Measurements from ENCODE around the gene HSF2BP.
"Not testable (repeated sequence)": the region's sequence is repeated elsewhere in the genome, so short reads cannot be mapped to it uniquely, and the experiment has no call there.

The HSF2BP gene

DNA sequence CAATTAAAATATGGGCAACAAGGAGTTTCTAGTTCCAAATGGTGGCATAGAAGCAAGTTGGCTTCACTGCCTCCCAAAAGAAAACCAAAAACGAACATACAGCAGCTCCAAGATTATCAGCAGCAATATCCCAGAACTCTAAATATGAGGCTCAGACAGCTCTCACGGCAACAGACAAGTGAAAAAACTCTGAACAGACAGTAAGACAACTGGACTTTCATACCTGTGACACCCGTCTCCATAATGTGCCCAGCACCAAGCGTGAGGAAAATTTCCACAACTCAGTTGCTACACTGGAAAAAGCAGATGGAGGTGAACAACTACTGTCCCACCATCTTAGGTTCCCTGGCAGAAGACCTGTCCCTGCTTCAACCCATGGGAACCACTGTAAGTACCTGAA is 39.9 kb downstream of the HSF2BP start:
- no peak for DNase-seq (ENCODE audit: low spot score)

DNA sequence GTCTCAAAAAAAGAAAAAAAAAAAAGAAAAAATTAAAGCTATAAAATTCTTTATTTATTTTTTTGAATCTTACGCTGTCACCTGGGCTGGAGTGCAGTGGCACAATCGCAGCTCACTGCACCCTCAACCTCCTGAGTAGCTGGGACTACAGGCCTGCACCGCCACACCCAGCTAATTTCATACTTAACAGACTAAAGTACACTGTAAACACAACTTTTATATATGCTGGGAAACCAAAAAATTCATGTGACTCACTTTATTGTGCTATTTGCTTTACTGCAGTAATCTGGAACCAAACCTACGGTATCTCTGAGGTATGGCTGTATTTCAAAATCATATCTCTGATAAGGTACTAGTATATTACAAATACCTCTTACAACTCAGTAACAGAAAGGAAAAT is 40.3 kb downstream of the HSF2BP start:
- DNase-seq (ENCODE audit: low spot score) = no peak

DNA sequence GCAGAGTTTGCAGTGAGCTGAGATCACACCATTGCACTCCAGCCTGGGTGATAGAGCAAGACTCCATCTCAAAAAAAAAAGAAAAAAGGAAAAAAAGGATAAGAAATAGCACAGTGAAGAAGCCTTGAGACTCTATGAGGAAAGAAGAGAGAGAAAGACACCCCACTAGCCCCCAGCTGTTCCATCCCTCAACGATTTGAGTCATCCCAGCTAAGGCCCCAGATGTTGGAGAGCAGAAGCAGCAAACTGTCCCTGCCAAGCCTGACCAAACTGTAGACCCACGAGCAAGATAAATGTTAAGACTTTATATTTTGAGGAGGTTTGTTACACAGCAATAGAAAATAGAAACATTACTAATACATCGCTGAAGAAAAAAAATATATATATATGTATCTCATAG is 42.4 kb downstream of the HSF2BP start:
- DNase-seq (ENCODE audit: low spot score) = not testable (repeated sequence)

DNA sequence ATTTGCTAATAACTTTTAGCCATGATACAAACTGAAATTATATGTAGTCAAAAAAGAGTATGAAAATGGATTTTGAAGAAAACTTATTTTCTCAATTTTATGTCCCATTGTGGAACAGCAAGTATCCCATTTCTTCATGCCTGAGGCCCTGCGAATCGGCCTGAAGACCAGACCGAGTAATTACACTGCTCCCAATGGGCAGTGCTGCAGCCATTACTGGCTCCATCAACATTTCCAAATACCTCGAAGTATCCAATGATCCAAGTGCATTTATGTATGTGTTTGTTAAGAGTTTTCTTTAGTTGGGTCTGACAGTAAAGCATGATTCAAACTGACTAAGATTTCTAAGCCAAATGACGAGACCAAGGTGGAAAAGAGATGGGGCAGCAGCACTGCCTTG is 44.4 kb downstream of the HSF2BP start:
- no peak for DNase-seq (ENCODE audit: low spot score)

DNA sequence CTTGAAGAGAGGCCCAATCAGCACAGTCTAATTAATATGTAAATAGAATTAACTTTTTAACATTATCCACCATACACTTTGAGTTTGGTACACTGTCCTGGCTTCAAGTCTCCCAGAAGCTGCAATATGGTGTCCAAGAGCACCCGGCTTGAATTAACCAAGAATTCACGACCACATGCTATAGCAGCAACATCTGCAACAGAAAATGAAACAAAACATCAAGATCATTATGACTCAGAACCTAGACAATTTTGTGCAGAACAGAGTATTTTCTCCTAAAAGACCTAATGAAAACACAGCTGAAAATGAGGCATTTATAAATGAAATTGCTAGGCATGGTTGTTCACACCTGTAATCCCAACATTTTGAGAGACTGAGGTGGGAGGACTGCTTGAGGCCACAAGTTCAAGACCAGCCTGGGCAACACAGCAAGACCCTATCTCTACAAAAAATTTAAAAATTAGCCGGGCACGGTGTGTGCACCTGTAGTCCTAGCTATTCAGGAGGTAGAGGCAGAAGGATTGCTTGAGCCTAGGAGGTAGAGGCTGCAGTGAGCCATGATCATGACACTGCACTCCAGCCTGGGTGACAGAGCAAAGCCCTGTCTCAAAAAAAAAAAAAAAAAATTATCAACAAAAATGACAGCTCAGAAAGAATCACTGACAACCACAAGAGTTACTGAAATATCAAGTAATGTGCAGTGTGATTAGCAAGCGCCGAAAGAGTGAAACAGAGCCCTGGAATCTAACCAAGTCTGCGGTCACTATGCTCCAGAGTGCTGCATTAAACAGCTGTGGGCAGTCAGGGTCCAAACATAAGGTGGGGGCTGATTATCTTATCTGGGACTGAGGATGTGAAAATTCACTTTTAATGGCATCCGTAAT is 45.3 kb downstream of the HSF2BP start:
- no peak for DNase-seq (ENCODE audit: low spot score)

DNA sequence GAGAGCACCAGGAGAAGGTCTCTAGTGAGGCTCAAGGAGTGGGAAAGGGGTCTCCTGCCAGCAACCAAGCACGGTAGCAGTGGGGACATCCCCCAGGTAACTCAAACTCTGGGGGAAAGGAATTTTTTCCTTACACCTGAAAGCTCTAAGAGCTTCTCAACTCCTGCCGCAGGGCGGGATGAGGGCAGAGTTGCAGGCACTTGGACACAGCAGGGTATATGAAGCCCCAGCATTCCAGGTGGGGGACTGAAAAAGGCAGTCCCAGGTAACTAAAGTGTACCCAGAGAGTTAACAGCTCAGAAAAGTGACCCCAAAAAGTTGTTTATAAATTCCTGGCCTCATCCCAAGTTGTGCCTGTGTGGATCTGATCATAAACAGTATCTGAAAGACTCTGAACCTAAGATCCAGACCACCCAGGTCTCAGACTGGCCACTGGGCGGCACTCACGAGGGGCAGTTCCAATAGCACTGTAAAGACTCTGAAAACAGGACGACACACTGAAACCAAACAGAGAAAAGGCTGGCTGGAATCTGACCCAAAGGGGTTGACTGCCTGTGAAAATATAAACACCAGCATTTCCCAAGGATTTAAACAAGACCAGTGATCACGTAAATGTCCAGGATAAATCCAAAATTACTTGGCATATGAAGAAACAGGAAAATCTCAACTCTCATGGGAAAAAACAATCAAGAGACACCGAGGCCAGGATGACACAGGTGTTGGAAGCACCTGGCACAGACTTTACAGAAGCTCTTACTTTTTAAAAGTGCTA is 47.5 kb downstream of the HSF2BP start:
- DNase-seq (ENCODE audit: low spot score) = peak; percentile 74

DNA sequence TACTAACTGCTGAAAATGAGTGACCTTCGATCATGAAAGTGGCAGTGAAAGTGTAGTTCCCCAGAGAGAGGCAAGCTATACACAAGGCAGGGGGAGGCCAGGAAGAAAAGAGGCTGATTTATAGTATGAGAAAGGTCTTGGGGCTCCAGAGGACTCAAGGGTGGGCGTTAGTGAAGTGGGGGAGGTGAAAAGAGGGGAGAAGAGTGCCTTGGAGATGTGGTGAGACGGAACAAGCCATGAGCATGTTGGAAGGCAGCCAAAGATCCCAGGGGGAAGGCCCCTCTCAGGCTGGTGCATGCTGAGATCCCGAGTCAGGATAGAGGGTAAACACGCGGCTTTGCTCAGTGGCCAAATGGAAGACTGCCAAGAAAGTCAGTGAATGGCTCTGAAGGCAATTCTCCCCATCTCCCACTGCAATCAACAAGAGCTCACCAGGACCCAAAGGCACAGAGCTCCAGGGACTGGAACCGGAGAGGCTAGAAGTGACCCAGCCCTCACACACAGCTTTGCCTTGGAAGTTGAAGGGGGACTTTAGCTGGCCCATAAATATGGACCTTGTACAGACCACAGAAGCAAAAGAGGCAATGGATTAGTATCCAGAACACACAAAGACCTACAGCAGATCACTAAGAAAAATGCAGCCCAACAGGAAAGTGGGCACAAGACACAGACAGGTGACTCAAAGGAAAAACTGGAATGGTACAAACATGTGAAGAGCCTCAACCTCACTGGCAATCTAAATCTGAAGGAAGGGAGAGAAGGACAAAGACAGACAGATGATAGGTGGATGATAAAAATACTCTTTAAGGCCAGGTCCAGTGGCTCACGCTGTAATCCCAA is 49.6 kb downstream of the HSF2BP start:
- no peak for DNase-seq (ENCODE audit: low spot score)

DNA sequence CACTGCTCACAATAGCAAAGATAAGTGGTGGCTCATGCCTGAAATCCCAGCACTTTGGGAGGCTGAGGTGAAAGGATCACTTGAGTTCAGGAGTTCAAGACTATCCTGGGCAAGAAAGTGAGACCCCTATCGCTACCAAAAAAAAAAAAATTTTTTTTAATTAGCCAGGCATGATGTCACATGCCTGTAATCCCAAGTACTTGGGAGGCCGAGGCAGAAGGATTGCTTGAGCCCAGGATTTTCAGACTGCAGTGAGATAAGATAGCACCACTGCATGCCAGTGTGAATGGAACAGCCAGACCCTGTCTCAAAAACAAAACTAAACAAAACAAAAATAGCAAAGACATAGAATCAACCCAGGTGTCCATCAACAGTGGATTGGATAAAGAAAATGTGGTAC is 50.6 kb downstream of the HSF2BP start:
- DNase-seq (ENCODE audit: low spot score) = no peak

DNA sequence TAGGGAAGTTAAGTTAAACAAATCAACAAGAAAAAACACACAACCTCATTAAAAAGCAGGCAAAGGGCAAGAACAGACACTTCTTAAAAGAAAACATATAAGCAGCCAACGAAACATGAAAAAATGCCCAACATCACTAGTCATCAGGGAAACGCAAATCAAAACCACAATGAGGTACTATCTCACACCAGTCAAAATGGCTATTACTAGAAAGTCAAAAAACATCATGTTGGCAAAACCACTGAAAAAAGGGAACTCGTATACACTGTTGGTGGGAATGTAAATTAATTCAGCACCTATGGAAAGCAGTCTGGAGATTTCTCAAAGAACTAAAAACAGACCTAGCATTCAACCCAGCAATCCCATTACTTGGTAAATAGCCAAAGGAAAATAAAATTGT is 51.1 kb downstream of the HSF2BP start:
- DNase-seq (ENCODE audit: low spot score) = peak; percentile 28

DNA sequence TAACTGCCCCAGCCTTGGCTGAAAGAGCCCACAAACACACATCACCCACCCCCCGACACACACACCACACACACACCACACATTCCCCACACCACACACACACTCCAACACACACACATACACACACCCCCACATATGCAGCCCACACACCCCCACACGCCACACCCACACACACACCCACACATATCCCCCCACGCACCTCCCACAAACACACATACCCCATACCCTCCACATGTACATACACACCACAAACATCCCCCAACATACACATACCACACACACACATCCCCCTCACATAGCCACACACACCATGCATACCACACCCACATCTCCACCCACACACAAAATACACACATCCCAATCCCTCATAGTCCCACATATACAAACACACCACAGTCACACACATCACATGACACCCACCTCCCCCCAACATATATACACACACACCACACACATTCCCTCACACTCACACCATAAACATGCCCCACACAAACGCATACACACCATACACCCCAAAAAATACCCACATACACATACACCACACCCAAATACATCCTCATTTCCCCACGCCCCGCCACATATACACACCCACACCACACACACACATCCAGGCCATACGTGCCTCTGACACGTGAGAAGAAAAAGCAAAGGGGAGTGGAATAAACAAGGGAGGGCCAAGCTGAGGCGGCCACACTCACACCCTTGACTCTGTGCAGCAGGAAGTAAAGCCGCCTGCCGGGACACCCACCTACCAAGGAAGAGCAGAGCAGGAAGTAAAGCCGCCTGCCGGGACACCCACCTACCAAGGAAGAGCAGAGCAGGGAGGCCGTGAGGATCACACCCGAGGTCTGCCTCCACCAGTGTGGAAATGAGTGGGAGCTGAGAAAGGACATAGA is 53.7 kb downstream of the HSF2BP start:
- no peak for DNase-seq (ENCODE audit: low spot score)

DNA sequence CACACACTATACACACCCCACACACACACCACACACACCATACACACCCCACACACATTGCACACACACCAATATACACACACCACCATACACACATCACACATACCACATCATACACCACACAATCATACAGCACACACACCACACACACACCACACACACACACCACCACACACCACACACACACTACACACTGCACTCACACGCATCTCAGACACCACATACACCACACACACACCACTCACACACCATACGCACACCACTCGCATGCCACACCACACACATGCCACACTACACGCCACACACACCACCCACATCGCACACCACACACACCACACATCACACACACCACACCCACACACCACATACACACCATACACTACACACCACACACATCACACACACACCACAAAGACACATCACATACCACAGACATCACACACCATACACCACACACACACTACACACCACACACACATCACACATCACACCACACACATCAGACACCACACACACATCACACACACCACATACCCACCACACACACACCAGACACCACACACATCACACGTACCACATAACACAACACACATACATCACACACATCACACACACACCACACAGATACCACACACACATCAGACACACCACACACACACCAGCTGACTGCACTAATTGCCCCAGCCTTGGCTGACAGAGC is 54.6 kb downstream of the HSF2BP start:
- no peak for DNase-seq (ENCODE audit: low spot score)

DNA sequence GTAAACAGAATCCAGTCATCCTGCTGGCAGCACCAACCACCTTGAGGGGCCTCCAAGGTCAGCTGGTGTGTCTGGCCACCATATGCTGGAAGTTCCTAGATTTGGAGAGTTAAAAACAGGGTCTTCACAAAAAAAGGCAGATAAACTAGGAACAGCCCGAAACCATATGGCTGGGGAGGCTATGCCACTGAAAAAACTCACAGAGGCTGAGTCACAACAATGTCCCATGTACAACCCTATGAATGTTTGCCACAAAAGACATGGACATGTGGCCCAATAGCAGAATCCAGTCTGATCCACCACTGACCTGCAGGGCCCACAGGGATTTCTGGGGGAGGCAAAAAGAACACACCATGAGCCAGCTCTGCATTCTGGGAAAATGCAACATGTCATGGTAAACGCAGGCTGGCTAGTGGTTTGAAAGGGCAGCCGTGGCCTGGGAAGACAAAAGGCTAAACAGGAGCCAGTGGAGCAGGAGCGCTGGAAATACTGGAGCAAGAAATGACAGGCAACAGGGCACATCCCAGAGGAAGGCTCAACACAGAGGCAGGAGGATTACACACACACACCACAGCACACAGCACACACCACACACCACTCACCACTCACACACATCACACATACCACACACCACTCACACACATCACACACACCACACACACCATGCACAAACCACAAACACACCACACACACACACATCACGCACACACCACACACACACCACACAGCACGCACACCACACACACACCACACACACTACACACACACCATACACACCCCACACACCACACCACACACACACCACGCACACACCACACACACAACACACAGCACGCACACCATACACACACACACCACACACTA is 55.4 kb downstream of the HSF2BP start:
- no peak for DNase-seq (ENCODE audit: low spot score)

DNA sequence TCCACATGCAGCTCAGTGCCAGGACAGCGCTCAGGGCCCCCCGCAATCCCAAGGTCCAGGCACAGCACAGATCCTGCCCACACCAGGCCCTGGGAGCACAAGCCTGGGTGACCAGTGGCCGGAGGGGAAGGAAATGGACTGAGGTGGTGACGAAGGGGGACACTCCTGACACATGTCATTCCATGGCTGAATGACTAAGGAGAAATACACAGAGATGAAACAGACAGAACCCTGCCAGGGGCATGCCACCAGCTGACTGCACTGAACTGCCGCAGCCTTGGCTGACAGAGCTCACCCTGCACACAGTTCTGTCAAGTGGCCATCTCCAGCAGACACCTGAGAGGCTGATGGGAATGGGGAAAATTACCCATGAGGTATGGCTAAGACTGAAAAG is 56.1 kb downstream of the HSF2BP start:
- no peak for DNase-seq (ENCODE audit: low spot score)

DNA sequence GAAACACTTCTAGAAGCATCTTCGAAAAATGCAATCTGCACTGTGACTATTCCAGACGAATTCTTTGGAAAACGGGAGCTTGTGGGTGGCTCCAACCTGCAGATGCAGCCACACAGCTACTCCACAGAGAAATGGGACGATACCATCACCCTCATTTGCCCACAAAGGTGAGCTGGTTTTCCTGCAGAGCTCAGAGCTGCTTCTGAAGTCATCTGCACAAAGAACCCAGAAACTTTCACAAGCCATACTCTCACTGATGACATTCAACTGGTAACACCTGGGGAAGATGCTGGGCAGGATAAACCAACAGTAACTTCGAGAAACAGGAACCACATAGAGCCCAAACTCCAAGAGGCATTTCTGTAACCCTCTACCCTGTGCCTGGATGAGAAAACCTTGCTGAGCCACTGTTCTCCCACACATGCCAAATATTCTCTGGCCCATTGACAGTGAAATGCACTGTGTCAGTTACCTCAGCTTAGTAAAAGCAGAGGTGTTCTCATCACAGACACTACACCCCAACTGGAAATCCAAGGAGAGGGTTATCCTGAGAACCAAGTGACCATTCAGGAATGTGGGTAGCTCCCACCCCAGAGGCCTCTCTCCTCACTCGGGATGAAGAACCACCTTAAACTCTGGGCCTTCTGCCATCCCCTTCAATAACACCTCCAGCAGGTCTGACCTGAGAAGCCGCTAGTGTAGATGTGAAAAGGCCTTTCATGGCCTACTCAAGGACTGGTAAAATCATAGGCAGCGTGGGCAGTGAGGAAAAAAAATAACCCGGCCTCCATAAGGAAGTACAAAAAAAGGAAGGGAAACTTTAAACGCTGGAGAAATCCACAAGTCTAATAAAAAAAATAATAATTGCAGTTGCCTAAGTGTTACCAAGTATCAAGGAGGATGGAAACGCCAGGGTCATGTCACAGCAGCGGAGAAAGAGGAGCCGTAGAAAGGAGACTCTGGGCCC is 56.7 kb downstream of the HSF2BP start:
- no peak for DNase-seq (ENCODE audit: low spot score)

DNA sequence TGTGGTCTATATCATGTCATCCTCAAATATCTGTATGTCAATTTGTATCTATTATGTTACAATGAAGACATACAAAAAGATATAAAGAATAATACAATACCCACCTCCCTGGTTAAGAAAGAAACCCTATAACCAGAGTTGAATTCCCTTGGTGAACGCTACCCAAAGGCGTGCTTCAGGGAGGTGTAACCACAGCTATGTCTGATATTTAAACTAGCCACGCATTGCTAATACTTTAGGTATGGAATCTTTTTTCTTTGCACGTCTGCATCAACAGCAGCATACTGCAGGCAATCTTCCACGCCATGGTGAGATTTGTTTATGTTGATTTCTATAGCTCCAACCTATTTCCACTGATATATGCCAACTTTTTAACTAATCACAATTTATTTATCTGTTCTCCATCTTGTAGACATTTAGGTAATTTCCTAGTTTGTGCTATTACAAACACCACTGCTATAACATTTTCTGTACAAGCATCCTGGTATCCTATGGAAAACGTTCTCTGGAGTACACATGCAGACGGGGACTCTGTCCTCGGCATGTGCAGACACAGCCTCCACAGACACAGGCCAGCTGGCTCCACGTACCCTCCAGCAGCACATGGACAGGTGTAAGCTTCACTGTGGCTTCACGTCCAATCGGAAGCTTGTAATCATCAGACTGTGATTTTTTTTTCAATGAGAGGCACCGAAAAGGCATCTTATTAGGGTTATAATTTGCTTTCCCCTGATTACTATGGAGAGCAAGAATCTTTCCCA is 58.5 kb downstream of the HSF2BP start:
- no peak for DNase-seq (ENCODE audit: low spot score)

DNA sequence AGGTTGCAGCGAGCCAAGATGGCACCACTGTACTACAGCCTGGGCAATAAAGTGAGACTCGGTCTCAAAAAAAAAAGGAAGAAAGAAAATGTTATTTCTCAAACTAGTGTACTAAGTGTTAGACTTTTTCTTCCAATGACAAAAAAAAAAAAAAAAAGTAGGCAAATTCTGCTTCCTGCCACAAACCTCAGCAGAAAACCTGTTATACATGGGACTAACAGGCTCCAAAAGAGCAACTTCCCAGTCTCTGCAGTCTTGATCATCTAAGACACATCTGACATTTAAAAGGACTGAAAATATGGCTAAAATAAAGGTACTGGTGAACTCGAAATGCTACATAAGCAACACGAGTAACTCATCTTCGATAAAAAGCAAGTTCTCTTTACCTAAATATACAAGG is 59.6 kb downstream of the HSF2BP start:
- DNase-seq (ENCODE audit: low spot score) = no peak

DNA sequence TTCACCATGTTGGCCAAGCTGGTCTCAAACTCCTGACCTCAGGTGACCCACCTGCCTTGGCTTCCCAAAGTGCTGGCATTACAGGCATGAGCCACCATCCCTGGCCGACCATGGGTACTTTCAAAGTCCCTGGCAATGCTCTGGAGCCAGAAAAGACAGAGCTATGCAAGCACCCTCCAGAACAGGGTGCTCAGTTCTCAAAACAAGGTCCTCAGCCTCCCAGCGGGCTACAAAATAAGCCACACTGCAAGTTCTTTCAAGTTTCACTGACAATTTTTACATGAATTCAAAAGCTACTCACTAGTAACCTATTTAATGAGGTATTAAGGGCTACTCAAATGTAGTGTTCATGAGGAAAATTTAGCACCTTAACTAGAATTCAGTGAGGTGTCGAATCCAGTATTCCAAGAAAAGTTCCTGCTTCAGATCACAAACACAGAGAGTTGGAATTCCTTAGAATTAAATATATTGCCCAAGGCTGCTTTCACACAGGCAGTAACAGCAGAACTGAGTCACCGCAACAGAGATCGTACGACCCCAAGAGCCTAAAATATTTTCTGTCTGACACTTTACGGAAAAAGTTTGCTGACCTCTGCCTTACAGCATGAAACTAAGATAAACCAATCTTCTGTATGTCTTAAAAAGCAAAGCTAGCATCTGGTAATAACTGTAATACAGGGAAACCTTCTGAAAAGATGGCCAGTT is 60.7 kb downstream of the HSF2BP start:
- no peak for DNase-seq (ENCODE audit: low spot score)

All from NAMALWA (cell line).